SK-N-SH (cell line): ENCODE measurements around the gene MRPS26.

Experiments used
- EZH2phosphoT487 ChIP-seq: fragments of 200-600 bp; sonication (generic); IDR thresholded peaks from 2 replicates; pipeline ENCODE4 v1.6.1; 2017; ENCODE audit warnings: low read depth, mixed run types, mild to moderate bottlenecking, antibody characterized with exemption, moderate library complexity, borderline replicate concordance
- FOSL2 ChIP-seq: IDR thresholded peaks from 2 replicates; pipeline ENCODE4 v1.4.0; 2012; ENCODE audit warnings: low read depth, mild to moderate bottlenecking, moderate library complexity, borderline replicate concordance
- GABPA ChIP-seq: IDR thresholded peaks from 2 replicates; pipeline ENCODE4 v1.4.0; 2012; ENCODE audit warnings: low read depth, mild to moderate bottlenecking
- MXI1 ChIP-seq: IDR thresholded peaks from 2 replicates; pipeline ENCODE4 v1.6.1; 2012; ENCODE audit warnings: mild to moderate bottlenecking, low read depth, low read length, improper control_type of control experiment
- RCOR1 ChIP-seq: fragments of 150-350 bp; IDR thresholded peaks from 2 replicates; pipeline ENCODE4 v1.6.1; 2017; ENCODE audit warnings: antibody characterized with exemption, low read length
- SMC3 ChIP-seq: IDR thresholded peaks from 2 replicates; pipeline ENCODE4 v1.6.1; 2012; ENCODE audit warnings: low read depth, low read length, improper control_type of control experiment
- TAF1 ChIP-seq: IDR thresholded peaks from 2 replicates; pipeline ENCODE4 v1.6.1; 2012; ENCODE audit warnings: low read depth, mild to moderate bottlenecking, low read length, moderate library complexity, borderline replicate concordance
- YY1 ChIP-seq: IDR thresholded peaks from 2 replicates; pipeline ENCODE4 v1.4.0; 2012; ENCODE audit warnings: low read depth, mild to moderate bottlenecking
- TF ChIP-seq, protein P1 (sequence below): fragments of 200-600 bp; sonication (generic); IDR thresholded peaks from 2 replicates; pipeline ENCODE4 v1.6.1; 2017; ENCODE audit warnings: antibody characterized with exemption, mild to moderate bottlenecking, moderate library complexity
- TF ChIP-seq, protein P2 (sequence below): IDR thresholded peaks from 2 replicates; pipeline ENCODE4 v1.4.0; 2012; ENCODE audit warnings: low read depth, borderline replicate concordance
- TF ChIP-seq, protein P3 (sequence below): fragments of 150-350 bp; IDR thresholded peaks from 2 replicates; pipeline ENCODE4 v1.6.1; 2016; ENCODE audit warnings: mild to moderate bottlenecking, low read depth, low read length

DNA sequence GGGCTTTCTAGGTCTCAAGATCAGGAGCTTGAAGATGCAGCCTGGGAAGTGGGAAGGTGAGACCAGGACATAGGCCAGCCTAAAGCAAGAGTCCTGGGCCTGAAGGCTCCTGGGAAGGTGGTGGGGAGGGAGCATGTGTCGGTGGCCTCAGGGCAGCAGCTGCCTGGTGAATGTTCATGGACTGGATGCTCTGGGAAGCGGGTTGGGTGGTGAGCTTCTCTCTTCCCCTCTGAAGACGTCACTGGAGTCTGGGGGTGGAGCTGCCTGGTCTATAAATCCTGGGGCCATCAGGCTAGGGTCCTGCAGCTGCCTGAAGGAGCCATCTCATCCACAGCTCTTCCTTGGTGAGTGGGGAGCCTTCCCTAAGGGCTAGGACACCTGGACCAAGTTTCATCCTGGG lies 2.5 kb upstream of the MRPS26 start, which contains the start of gene GNRH2:
- TF ChIP-seq, protein P1, sequence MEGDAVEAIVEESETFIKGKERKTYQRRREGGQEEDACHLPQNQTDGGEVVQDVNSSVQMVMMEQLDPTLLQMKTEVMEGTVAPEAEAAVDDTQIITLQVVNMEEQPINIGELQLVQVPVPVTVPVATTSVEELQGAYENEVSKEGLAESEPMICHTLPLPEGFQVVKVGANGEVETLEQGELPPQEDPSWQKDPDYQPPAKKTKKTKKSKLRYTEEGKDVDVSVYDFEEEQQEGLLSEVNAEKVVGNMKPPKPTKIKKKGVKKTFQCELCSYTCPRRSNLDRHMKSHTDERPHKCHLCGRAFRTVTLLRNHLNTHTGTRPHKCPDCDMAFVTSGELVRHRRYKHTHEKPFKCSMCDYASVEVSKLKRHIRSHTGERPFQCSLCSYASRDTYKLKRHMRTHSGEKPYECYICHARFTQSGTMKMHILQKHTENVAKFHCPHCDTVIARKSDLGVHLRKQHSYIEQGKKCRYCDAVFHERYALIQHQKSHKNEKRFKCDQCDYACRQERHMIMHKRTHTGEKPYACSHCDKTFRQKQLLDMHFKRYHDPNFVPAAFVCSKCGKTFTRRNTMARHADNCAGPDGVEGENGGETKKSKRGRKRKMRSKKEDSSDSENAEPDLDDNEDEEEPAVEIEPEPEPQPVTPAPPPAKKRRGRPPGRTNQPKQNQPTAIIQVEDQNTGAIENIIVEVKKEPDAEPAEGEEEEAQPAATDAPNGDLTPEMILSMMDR: no peak
- TF ChIP-seq MXI1 (no peak), EZH2phosphoT487 (no peak), RCOR1 (no peak), GABPA (no peak), TAF1 (no peak), SMC3 (no peak), YY1 (no peak), FOSL2 (no peak)
- TF ChIP-seq, protein P2, sequence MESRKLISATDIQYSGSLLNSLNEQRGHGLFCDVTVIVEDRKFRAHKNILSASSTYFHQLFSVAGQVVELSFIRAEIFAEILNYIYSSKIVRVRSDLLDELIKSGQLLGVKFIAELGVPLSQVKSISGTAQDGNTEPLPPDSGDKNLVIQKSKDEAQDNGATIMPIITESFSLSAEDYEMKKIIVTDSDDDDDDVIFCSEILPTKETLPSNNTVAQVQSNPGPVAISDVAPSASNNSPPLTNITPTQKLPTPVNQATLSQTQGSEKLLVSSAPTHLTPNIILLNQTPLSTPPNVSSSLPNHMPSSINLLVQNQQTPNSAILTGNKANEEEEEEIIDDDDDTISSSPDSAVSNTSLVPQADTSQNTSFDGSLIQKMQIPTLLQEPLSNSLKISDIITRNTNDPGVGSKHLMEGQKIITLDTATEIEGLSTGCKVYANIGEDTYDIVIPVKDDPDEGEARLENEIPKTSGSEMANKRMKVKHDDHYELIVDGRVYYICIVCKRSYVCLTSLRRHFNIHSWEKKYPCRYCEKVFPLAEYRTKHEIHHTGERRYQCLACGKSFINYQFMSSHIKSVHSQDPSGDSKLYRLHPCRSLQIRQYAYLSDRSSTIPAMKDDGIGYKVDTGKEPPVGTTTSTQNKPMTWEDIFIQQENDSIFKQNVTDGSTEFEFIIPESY: no peak
- TF ChIP-seq, protein P3, sequence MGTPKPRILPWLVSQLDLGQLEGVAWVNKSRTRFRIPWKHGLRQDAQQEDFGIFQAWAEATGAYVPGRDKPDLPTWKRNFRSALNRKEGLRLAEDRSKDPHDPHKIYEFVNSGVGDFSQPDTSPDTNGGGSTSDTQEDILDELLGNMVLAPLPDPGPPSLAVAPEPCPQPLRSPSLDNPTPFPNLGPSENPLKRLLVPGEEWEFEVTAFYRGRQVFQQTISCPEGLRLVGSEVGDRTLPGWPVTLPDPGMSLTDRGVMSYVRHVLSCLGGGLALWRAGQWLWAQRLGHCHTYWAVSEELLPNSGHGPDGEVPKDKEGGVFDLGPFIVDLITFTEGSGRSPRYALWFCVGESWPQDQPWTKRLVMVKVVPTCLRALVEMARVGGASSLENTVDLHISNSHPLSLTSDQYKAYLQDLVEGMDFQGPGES: no peak
